Hematopoietic multipotent progenitor cell treated with erythropoietin and hydrocortisone succinate and interleukin-3 and kit ligand, for 4 days (in vitro differentiated cells): ENCODE results near the gene C14orf119.
A peak's percentile ranks its signal among the peaks of the same experiment; 100 is the strongest.

Experiments
- DNase-seq: peaks from one replicate; pipeline ENCODE4 v3.0.0-alpha.2; 2015

C14orf119 gene

DNA sequence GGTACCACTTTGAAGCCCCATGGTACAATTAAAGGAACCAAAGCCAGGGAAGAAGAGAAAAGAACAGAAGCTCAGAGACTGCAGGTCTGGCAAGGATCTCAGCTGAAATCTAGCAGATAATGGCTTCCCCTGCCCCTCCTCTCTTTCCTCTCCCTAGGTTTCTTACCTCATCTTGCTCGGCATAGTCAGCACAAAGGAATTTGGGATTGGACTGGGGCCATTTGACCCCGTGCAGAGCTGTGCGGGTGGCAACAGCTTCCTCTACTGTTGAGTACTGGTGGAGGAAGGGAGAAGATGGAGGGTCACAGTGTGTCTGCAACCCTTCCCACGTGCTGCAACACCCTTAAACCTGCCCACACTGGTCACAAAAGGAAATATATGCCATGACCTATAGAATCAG is 33.3 kb upstream of the C14orf119 start:
- DNase-seq = no peak

DNA sequence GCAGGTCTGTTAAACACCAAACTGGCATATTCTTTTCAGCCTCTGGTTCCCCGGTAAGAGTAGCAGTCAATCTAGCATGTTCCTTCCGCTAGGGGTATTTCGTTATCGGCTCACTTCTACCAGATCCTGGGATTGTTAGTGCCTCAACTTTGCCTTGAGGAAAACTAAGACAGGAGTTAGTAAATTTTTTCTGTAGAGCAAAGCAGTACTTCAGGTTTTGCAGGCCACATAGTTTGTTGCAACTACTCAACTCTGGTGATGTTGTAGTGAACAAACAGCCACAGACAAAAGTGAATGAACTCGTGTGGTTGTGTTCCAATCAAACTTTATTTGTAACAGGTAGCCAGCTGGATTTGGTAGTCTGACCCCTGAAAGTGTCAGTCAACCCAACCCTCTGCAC is 31.7 kb upstream of the C14orf119 start:
- DNase-seq = no peak

DNA sequence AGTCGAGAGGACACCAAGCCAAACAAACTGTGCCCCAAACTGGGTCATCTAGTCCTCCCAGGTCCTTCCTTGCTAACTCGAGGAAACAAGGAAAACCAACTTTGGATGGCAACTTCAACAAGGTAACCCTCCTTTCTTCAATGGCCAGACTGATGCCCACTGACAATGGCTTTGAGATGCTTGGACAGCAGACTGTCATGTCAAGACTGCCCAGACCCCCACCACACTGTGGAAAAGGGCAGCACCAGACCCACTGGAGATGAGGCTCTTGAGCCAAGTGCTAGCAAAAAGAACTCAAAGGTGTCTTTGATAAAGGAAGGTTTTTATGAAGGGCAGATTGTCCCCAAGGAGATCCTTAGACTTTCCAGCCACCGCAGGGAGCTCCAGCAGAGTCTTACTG is 28.9 kb upstream of the C14orf119 start:
- DNase-seq = no peak

DNA sequence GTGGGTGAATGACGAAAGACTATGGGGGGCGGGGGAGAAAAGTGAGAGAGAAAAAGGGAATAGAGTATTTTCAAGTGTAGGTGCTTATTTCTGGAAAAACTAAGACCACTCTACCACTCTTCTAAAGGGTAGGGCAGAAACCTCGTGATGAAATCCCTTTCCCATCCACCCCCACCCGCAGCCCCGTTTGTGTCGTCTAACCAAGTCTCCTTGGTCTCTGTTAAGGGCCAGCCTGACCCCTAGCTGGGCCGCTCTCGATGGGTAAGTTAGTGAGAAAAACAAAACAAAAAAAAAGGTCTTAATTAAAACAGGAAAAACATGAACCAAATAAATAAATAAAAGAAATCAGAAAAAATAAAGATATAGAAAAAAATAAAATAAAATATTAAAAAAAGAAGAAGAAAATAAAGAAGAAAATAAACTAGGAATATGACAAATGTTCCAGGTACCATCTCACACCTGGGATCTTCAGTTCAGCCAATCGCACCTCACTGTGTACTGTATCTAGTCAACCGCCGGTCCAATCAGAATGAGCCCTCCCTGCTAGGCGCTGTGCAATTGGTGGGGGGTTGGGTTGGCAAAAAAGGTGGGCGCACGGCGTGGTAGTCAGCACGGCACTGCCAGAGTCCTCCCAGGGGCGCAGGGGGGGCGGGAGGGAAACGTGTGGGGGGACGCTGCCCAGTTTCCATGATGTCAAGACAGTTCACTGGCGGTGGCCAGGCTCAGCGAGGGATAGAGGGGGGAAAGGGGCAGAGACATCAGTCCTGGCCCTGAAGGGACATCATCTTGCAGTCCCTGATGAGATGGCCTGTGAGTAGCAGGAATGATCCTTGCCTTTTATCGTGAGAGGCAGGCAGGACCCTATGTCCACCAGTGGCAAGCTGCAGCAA is 28.2 kb upstream of the C14orf119 start:
- DNase-seq = no peak

DNA sequence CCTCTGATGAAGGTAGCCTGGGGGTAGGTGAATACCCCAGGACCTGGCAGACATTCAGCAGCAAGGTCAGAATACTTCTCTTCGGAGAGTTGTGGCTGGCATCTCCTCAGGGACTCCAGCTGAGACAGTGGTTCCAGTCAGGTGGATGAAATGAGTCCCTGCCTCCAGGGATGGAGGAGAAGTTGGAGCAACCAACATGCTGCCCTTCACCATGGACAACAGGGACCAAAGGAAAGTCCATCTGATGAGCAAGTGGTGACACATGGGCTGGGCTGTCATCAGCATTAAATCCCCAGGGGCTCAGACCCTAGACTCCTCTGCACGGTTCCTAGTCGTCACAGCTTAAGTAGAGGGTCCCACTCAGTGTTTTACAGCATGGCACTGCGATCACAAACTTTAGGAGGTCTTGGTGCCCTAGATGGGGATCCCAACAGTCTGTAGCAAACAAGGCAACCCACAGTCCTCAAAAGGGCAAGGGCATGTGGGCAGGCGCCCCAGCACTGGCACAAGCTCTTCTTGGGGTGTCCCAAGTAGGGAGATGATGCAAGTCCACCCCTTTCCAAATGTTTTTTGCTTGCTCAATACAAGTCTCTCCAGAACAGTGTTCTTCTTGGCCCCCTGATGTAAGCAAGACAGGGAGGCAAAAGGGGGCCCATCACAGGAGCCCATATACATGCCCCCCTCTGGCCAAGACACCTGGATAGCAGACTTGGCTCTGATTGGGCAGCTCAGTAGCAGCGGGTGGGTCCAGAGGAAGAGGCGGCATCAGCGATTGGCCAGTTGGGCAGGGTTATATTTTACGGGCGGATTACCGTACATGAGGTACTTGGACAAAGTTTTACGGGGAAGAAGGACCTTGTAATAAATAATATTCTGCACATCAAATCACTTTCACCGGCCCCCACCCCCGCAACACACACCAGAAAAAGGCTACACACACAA is 27.2 kb upstream of the C14orf119 start:
- DNase-seq = no peak

DNA sequence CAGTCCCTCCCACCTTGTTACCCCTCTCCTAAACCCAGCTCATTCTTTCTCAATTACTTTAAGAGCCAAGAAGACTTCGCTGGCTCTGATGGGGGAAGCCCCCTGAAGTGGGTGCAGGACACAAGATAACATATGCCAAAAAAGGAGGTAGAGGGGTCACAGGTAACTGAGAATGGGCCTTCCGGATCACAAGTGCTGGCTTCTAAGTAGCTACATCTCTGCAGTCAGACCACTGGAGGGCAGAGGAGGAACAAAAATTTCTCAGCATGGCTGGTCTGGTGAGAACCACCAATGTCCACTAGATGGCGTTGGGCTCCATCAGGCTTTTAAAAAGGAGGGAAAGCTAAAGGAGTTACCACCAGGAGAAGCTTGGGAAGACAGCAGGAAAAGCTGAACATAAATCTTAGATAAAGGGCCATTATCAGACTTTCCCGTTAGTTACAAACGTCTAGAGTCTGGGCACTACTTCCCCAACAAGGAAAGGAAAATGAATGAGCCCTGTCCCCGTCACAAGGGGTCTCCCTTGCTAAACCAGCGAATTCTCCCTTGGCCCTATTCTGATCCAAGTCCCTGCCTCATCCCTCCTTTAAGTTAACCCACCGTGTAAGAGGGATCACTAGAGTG is 26.4 kb upstream of the C14orf119 start:
- peak; percentile 93 for DNase-seq

DNA sequence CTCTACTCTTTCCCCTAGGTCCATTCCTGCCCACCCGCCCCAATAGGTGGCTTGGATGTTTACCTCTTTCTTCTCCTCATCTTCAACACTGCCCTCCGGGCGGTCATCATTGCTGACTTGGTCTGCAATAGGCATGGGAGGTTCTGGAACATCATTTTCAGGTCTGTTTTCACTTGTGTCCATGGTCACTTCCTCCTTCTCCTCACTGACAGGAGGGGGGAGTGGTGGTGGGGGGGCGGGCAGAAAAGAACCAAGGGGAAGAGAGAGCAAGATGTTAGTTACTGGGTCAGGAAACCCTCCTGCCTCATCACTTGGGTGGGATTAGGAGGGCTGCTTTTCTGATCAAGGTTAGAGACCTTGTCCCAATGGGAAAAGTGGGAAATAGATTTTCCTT is 25.9 kb upstream of the C14orf119 start:
- DNase-seq = no peak

DNA sequence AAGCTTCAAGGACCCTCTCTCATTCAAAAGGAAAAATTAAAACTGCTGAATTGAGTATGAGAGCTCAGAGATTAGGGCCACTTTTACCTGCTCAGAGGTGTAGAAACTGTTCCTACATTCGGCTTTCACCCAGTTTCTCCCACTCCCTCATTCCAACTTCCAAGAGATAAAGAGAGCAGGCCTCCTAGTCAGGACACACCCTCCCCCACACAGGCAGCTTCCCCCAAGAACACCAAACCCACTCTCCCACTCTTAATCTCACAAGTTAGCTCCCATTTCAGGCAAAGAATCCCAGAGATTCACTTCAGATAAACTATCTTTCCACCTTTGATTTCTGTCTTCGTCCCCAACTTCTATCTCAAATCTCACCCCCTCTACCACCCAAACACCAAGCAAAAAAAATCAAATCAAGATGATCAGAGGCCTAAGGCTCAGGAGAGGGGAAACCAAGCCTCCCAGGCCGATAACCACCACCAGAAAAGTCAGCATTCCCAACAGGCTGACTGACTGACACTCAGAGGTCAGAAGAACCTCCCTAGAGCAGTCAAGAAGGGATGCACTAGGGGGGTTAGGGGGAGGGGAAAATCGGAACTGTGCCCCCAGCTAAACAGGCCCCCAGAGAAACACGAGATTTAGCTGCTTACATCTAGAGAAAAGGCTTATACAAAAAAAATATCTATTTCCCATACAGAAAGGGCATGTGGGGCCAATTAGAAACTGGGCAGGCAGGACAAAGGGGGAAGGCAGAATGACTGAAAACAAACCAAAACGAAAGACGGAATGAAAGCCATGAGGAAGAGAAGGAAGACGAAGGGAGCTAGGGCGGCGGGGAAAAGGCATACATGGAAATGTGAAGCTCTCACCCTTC is 24.8 kb upstream of the C14orf119 start:
- DNase-seq = peak; percentile 29

DNA sequence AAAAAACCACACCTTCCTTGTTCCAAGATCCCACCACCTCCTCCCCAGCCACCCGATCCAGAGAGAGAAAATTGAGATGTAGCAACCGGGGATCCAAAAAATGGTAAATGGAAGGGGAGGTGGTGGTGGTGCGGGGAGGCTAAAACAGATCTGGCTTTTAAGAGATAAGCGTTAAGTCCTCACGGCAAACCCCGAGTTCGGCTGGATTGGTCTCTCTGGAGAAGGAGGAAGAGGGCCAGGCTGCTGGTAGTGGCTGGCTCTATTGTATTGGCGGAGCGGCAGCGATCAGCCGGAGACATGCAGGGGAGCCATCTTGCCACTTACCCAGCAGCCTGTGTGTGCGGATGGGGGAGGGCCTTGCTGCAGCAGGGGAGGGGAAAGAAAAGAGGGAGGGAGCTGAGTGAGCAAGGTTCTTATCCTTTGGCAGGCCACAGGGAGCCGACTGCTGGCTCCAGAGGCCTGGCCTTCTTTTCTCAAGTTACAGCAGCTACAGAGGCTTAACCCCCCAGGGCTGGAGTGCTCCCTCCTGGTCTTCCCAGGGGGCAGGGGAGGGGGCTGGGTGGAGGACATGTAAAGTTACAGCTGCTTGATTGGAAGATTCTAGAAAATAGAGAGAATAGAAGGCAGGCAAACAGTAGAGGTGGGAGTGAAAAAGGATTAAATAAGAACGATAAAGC is 23.9 kb upstream of the C14orf119 start:
- DNase-seq = peak; percentile 96

DNA sequence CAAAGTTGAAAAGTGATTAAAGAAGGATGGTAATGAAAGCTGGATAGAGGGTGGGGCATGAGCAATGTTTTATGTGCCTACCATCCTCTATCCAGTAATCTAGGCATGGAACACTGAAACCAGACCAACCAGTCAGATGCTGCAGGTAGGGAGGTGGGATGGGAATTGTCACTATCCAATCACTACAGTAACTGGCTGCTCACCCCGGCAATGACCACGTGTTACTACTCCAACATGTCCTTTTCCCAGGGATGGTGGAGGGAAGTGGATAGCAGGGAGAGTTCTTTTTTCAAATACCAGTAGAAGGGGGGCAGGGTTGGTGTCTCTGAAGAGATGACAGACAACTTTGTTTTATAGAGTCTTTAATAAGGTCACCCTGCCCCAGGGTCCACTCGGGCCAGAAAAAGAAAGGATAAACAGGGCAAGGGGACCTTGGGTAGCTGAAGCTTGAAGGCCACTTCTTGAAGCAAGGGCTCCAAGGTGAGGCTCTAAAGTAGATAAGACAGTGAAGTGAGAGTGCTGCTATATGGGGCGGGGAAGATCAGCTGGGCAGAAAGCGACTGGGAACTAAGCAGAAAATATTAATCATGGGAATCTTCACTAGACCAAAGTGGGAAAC is 23.3 kb upstream of the C14orf119 start:
- DNase-seq = no peak

DNA sequence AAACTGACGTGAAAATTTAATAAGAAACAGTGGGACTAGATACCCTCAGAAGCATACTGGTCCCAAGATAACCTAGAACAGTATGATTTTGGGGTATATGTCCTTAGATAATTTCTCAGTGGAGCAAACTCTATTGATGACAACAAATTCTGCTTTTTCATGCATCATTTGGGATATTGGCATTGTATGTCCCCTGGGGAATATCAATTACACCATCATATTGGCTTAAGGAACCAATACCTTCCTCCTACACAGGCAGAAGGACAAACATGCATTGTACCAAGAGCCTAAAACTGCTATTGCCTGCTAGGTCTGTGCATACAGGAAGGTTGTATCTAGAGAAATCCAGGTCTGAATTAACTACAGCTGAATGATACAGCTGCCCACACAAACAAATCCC is 20.4 kb upstream of the C14orf119 start:
- no peak for DNase-seq

DNA sequence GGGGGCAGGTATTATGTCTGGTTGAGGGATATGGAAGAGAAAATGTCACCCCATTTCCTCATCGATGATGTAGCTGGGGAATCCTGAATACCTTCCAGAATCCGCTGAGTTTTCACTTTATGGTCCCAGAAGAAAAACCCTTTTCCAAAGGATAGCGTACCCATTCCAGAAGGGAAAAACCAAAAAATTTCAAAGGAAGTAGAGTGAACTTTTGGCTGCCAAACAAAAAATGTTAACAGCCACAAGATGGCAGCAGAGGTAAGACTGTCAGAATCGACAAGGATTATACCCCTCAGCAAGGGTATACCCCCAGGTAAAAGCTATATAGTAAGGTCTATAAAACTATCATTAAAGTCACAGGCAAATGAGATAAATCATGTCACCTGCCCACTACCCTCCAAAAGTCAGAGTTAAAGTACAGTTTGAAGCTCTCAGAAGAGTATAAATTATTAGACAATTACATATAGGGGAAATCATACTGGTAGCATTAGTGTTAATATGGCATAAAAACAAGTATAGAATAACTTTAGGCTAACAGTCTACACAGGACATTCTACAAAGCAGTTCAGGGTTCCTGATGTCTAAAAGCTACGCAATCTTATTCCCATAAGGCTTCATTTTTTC is 18.4 kb upstream of the C14orf119 start:
- DNase-seq = peak; percentile 68

DNA sequence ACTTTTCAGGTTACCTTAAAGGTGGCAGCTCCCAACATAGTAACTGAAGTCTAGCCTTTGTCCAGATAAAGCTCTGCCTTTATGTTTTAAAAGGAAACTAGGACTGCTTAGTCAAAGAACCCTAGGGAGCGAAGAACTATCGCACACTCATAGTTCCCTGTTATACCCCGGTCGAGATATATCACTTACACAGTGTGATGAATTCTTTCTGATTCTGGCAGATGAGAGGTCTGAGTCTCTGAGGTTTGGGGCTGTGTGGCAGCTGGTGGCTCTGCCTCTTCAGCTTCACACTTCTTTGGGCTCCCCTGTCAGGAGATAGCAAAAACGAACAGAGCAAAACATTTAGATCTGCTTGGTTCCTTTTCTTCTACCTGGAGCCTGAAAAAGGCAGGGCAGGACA is 17.3 kb upstream of the C14orf119 start:
- no peak for DNase-seq

DNA sequence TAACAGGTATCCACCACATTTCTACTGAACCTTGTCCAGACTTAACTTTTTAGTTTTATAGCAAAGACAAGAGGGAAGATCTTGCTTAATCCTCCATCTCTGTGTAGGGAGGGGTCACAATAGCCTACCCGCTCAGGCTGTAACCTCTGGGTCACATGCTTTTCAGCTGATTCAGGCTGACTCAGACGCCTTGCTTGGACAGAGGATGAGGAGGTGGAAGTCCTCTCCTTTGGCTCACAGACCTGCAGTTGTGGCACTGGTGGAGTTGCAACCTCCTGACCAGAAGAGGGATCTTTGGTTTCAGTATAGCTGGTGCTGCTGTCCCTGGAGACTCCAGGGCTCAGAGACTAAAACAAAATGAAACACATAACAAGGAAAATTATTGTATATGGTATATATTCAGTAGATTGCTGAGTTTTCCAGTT is 16.6 kb upstream of the C14orf119 start:
- peak; percentile 50 for DNase-seq

DNA sequence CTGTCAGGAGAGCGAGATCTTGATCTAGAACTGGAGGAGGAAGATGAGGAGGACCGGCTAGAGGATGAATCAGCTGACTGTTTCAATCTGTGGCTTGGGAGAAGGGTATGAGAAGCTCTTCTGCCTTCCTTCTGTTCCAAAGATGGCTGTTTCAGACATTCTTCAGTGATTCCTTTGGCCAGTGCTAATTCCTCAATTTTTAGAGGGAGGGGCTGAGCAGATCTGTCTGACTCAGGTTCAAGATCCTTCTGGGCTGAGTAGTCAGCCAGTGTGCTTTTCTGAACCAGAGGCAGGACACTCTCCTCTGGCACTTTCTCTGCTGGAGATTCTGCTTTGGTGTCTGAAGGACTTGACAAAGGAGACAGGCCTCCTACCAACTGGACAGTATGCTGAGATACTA is 15.6 kb upstream of the C14orf119 start:
- no peak for DNase-seq

DNA sequence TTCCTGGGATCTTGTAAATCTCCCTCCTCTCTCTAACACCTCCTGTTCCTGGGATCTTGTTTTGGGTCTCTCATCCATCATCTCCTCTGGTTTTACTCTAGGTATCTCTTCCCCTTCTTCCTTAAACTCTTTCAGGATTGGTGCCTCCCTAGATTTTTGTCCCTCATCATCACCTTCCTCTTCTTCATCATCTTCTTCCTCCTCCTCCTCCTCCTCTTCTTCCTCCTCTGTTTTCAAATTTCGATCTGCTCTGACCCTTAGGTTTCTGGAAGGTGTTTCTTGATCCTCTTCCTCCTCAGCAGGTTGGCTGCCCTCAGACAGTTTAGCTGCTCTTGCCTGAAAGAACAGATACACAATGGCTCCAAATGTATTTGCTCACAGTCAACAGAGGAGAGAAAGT is 14.8 kb upstream of the C14orf119 start:
- no peak for DNase-seq

DNA sequence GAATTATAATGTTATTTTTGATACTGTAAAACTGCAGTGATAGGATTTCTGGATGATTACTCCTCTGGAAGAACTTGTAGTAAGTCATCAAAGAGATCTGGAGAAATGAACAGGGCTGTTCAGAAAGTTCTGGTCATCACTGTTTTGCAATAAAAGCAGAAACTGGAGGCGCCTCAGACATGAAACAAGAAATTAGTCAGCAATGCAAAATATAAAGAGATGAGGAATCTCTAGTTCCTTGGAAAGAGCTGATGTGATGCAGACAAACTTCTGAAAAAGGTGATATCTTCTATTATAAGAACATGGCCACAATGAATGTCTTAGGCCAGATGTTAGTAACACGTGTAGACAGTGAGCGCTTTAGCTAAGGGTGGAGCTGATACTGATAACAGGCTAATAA is 9.8 kb upstream of the C14orf119 start:
- DNase-seq = no peak

DNA sequence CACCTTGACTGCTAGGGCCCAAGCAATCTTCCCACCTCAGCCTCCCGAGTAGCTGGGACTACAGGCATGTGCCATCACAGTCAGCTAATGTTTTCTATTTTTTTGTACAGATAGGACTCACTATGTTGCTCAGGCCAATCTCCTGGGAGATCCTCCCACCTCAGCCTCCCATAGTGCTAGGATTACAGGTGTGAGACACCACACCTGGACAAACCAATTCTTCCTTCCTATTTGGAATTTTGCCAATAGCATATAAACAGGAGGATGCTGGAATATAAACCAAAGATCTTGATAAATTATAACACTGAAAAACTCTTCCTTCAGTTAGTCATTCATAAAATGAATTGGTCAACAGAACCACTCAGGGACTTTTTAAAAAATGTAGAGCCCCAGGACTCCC is 8.7 kb upstream of the C14orf119 start:
- DNase-seq = no peak

DNA sequence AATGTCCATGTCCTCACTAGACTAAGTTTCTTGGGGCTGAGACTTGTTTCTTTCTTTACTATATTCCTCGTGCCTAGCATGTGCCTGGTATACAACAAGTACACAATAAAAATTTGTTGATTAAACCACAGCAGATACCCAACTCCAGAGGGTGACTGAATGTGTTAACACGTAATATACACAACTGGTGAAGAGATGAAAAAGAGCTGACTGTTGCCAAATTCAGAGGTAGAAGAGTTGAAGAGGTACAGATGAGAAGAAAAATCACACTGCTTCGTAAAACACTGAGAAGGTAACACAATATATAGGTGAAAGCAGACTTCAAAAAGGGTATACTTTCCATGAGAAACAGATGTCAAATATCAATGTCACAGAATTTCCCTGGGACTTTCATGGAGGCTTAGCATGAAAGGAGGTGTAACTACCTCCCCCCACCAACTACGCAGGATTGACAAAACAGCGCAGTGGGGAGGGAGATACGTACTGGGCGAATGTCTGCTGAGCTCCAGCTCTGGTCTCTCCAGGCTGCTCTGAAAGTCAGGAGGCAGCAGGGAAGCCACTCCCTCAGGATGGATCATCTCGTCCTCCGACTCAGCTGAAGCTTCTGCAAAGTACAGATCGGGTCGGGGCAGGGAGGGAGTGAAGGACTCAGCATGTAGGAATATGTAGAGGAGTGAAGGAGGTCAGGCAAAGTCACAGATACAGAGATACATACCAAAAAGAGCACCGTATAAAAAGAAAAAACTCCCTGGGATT is 5.6 kb upstream of the C14orf119 start:
- DNase-seq = no peak

DNA sequence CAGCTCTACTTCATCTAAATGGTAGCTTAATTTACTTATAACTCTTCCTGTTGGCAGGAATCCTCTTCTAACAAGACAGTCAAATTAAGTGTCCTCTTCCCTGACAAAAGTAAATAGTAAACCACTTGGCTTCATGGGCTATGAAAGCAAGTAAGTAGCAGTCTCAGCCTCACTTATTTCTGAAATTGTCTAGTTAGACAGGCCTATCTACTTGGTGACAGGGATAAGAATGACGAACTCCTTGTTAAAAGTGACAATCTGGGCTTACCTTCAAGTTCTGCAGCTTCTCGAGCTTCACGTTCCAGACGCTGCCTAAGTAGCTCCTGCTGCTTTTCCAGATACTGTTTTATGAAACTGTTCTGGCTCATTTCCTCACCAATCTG is 5.1 kb upstream of the C14orf119 start:
- DNase-seq = no peak
